Peyer's patch (tissue), 4 donors: ENCODE data around the gene SORBS2. TPM values are rescaled to one million over a fixed set of nuclear protein-coding genes. Genes with fewer than 3 reads are reported as not detected.

Experiments
- DNase-seq, 3 donors: peaks; one replicate each; pipeline ENCODE4 v3.0.0-alpha.2; 2017 to 2019
- H3K27ac ChIP-seq, 4 donors: fragments of 200-600 bp; sonication (generic); one replicate each; pipeline ENCODE4 v1.5.1; 2016 to 2019
- H3K27me3 ChIP-seq, 2 donors: fragments of 200-600 bp; sonication (generic); one replicate each; pipeline ENCODE4 v1.5.1; 2019
- H3K36me3 ChIP-seq, 3 donors: fragments of 200-600 bp; sonication (generic); one replicate each; pipeline ENCODE4 v1.5.1; 2016 to 2019
- H3K4me1 ChIP-seq, 4 donors: fragments of 200-600 bp; sonication (generic); one replicate each; pipeline ENCODE4 v1.5.1; 2016 to 2019
- H3K4me3 ChIP-seq, 4 donors: fragments of 200-600 bp; sonication (generic); 1 replicate in 3 of 4; 2 replicates in 1 of 4; pipeline ENCODE4 v1.5.1; 2016 to 2019; ENCODE audit warnings: mild to moderate bottlenecking in 1 of 4
- H3K9me3 ChIP-seq, 4 donors: fragments of 200-600 bp; sonication (generic); one replicate each; pipeline ENCODE4 v1.5.1; 2016 to 2019; ENCODE audit warnings: mild to moderate bottlenecking in 1 of 4
- POLR2A ChIP-seq, 2 donors: fragments of 450-650 bp; IDR thresholded peaks; one replicate each; pipeline ENCODE4 v1.5.1; 2017; ENCODE audit warnings: antibody characterized with exemption in 2 of 2, mild to moderate bottlenecking in 2 of 2, moderate library complexity in 2 of 2
- total RNA-seq, 4 donors: library from RNA; depleted of rRNA; stranded (reverse); fragments of >200 nt; gene quantifications; one replicate each; pipeline ENCODE4 v1.1.0, GENCODE V29; 2016
- TF ChIP-seq, protein P1 (sequence below), 6 experiments: fragments of 450-650 bp in 4 of 6; fragments of 200-600 bp in 2 of 6; sonication (generic) in 1 of 6; IDR thresholded peaks; one replicate each; pipeline ENCODE4 v1.5.1; 2017 to 2019; ENCODE audit warnings: antibody characterized with exemption in 6 of 6, mild to moderate bottlenecking in 3 of 6, moderate library complexity in 1 of 6

Gene SORBS2
- total RNA-seq, 4 donors from 2014 or later: 15.8 to 61.9 (median 53.0) TPM

DNA sequence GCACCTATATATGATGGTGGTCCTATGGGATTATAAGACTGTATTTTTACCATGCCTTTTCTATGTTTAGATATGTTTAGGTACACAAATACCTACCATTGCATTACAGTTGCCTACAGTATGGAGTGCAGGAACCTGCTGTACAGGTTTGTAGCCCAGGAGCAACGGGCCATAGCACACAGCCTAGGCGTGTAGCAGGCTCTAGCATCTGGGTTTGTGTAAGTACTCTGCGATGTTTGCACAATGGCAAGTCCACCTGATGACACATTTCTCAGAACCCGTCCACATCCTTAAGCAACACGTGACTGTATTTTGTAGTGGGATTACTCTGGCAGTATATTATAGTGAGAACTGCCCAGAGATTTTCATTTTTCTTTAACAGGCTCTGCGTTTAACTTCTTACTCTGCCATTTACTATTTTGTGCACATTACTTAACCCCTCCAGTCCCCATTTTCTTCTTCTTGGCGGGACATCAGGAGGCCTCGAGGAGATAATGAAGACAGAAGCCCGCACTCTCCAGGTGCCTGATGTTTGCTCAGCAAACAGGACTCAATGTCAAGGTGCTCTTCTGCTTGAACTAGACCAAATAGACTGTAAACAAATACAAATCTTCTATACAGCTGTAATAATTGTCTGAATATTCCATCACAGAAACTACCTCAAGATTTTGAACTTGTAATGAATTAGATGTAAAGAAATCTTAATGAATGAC, 174.7 kb downstream of the SORBS2 start:
- Histone ChIP-seq H3K4me3 (no peak overlapping the region), H3K9me3 (no peaks in the 10 kb centered on the region), H3K4me1 (no peaks in the 10 kb centered on the region), H3K27me3 (no peaks in the 10 kb centered on the region), H3K27ac (no peak overlapping the region), H3K36me3 (no peaks in the 10 kb centered on the region)
- TF ChIP-seq, protein P1, sequence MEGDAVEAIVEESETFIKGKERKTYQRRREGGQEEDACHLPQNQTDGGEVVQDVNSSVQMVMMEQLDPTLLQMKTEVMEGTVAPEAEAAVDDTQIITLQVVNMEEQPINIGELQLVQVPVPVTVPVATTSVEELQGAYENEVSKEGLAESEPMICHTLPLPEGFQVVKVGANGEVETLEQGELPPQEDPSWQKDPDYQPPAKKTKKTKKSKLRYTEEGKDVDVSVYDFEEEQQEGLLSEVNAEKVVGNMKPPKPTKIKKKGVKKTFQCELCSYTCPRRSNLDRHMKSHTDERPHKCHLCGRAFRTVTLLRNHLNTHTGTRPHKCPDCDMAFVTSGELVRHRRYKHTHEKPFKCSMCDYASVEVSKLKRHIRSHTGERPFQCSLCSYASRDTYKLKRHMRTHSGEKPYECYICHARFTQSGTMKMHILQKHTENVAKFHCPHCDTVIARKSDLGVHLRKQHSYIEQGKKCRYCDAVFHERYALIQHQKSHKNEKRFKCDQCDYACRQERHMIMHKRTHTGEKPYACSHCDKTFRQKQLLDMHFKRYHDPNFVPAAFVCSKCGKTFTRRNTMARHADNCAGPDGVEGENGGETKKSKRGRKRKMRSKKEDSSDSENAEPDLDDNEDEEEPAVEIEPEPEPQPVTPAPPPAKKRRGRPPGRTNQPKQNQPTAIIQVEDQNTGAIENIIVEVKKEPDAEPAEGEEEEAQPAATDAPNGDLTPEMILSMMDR (IDR thresholded peaks at IDR 0.05): no peak
- TF ChIP-seq POLR2A (IDR thresholded peaks at IDR 0.05): no peak
- no peak for DNase-seq

DNA sequence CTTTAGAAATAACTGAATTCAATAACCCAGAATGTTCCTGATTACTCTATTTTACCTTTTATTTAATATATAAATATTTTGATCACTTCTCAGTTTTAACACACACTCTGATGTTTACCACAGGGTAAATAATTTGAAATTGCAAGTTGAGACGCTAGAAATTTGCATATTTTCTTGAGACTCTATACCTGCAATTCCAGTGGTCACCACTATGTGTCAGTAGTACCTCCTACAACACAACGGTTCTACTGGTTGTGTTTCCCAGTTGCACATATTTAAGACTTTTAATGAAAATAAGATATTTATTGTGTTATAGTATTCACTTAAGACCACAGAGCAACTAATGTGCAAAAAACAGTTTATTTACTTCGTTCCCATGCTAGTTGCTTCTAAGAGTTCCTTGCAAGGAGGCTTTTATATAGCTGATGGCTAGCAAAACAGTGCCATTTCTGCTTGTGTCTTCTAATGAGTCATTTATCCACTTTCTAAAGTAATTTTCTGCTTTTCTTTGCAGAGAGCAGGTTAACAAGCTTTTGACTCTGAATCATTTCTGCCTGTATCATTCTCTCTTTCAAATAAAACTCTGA, 177.8 kb downstream of the SORBS2 start:
- Histone ChIP-seq H3K27ac (no peak overlapping the region), H3K9me3 (no peaks in the 10 kb centered on the region), H3K4me3 (no peak overlapping the region), H3K27me3 (no peaks in the 10 kb centered on the region), H3K36me3 (no peaks in the 10 kb centered on the region), H3K4me1 (no peaks in the 10 kb centered on the region)
- no peak for TF ChIP-seq POLR2A (IDR thresholded peaks at IDR 0.05)
- TF ChIP-seq, protein P1 (IDR thresholded peaks at IDR 0.05): peak in 4 of 6 experiments; percentile 21 to 54 (median 46)
- DNase-seq: no peak

DNA sequence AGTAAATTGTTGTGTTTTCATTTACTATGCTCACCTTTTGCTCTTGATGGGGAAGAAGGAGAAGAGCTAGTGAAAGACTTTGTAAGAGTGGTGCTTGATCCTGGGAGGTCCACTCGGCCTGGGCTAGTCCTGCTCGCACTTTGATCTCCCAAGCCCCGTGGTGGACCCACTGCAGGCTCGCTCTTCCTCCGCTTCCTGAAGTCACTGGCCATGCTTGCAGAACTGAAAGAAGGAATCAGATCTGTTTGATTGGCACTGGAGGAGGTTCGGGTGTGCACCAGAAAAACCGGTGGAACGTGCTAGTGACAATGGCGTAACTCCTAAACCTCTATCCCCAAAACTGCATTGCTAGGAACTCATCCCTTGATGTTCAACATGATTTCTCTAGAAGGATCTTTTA, 185.2 kb downstream of the SORBS2 start:
- H3K4me3 ChIP-seq: no peak overlapping the region
- no peaks in the 10 kb centered on the region for H3K36me3 ChIP-seq
- no peaks in the 10 kb centered on the region for H3K27me3 ChIP-seq
- H3K27ac ChIP-seq: no peak overlapping the region
- H3K9me3 ChIP-seq: no peaks in the 10 kb centered on the region
- DNase-seq: no peak
- TF ChIP-seq, protein P1 (IDR thresholded peaks at IDR 0.05): no peak
- no peak for TF ChIP-seq POLR2A (IDR thresholded peaks at IDR 0.05)
- no peaks in the 10 kb centered on the region for H3K4me1 ChIP-seq

DNA sequence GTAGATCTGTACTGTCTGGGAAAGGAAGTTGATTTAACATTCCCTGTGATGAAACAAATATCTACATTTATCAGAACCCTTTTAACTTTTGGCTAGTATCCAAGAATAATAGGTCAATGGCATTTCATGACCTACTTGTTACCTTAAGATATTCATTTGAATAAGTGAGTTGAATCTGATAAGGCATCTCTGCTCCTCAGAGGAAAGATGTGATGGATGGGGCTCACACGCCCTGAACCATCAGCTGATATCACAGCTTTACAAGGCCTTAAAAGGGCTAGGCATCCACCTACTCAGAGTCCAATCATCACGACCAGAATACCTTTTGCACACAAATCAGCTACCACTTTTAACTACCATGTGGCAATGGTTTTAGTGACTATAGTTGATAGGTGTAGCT, 186.5 kb downstream of the SORBS2 start:
- H3K4me3 ChIP-seq: no peak overlapping the region
- H3K27me3 ChIP-seq: no peaks in the 10 kb centered on the region
- H3K9me3 ChIP-seq: no peaks in the 10 kb centered on the region
- no peaks in the 10 kb centered on the region for H3K4me1 ChIP-seq
- no peaks in the 10 kb centered on the region for H3K36me3 ChIP-seq
- no peak overlapping the region for H3K27ac ChIP-seq
- DNase-seq: no peak
- no peak for TF ChIP-seq POLR2A (IDR thresholded peaks at IDR 0.05)
- TF ChIP-seq, protein P1 (IDR thresholded peaks at IDR 0.05): no peak

DNA sequence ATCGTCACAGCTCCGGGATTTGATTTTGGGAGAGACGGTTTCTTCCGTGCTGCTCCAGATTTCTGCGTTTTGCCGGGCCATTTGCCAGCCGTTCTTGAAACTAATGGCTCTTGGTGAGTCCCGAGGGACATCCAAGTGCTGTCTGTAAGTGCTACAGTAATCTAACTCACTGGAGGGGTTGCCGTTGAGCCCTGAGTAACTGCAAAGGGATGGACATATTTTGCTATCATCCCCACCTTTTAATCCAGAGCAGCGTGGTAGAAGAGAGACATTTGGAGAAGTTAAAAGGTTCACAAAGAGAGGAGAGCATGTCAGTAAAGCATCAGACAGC, 187.8 kb downstream of the SORBS2 start:
- Histone ChIP-seq H3K27ac (no peak overlapping the region), H3K9me3 (no peaks in the 10 kb centered on the region), H3K4me1 (no peaks in the 10 kb centered on the region), H3K36me3 (no peaks in the 10 kb centered on the region), H3K27me3 (no peaks in the 10 kb centered on the region), H3K4me3 (no peak overlapping the region)
- TF ChIP-seq POLR2A (IDR thresholded peaks at IDR 0.05): no peak
- TF ChIP-seq, protein P1 (IDR thresholded peaks at IDR 0.05): no peak
- no peak for DNase-seq
